Heart left ventricle (tissue), 13 donors: ENCODE measurements around the gene CXCL10.

Source experiments
- CTCF ChIP-seq, 12 donors: fragments of 200-600 bp; sonication (generic) in 4 of 12; IDR thresholded peaks; one replicate each; pipeline versions ENCODE4 v1.5.0 to v1.8.0; 2018 to 2022; ENCODE audit warnings: antibody characterized with exemption in 12 of 12, mild to moderate bottlenecking in 5 of 12
- POLR2A ChIP-seq, 2 donors: fragments of 450-650 bp; IDR thresholded peaks; one replicate each; pipeline ENCODE4 v1.6.1; 2017; ENCODE audit warnings: antibody characterized with exemption in 2 of 2, mild to moderate bottlenecking in 2 of 2, moderate library complexity in 2 of 2
- donor health status: ischemic (EF 13 %, LVEDD 7.1; RV severe dilation, severe dysfunction).
- donor health status: DM: no; HTN: yes; CAD: no.
- donor health status: DM: no; HTN: no; CAD: no.
- donor health status: ischemic (EF 25% LVEDD 6.9; RV normal size, moderate dysfunction).
- donor health status: ischemic (EF 25% LVEDD 5.7; RV mildly dilated, moderate dysfunction).
- donor health status: ischemic (EF 35%, LVEDD 5.7; RV mildly dilated, moderate dysfunction).
- donor health status: nonischemic (EF 11% LVEDD 7.7; RV severe dilation, severe dysfunction).
- donor health status: DM: yes; HTN: yes; CAD: no.
- donor health status: PGD.
- donor health status: ischemic (EF 29% LVEDD 5.4; RV normal size, mild dysfunction).
- donor health status: nonischemic (EF 23%, LVEDD 6.1; RV moderate dilation, normal function).

GRCh38 chr4:76024065-76024464 is 768 bp upstream of the CXCL10 start:
- no peak for TF ChIP-seq CTCF (IDR thresholded peaks at IDR 0.05)
- TF ChIP-seq POLR2A (IDR thresholded peaks at IDR 0.05) = no peak
